OCI-LY1 (cell line): ENCODE measurements around the gene LRRC55.

Source experiments
- H2AFZ ChIP-seq: fragments of 200-600 bp; sonication (generic), shearing (Covaris generic); 2 replicates; pipeline ENCODE4 v1.6.0; 2014; ENCODE audit warnings: antibody characterized with exemption, mild to moderate bottlenecking, low read length
- H3F3A ChIP-seq: fragments of 200-600 bp; sonication (generic), shearing (Covaris generic); 2 replicates; pipeline ENCODE4 v1.6.0; 2014; ENCODE audit warnings: mild to moderate bottlenecking, antibody characterized with exemption, low read length, moderate library complexity; ENCODE audit not compliant: insufficient read depth
- H3K27ac ChIP-seq: fragments of 200-600 bp; sonication (generic); 2 replicates; pipeline ENCODE4 v1.5.1; 2014; ENCODE audit warnings: low read length, mixed run types, mild to moderate bottlenecking, low read depth; ENCODE audit not compliant: poor library complexity, severe bottlenecking
- H3K27me3 ChIP-seq: fragments of 200-600 bp; sonication (generic); 2 replicates; pipeline ENCODE4 v1.6.0; 2014; ENCODE audit warnings: antibody characterized with exemption, mild to moderate bottlenecking, low read length, moderate library complexity; ENCODE audit not compliant: insufficient read depth
- H3K36me3 ChIP-seq: fragments of 200-600 bp; sonication (generic); 2 replicates; pipeline ENCODE4 v1.6.1; 2014; ENCODE audit warnings: mild to moderate bottlenecking, antibody characterized with exemption, low read length, moderate library complexity, mixed read lengths; ENCODE audit not compliant: insufficient read depth
- H3K4me1 ChIP-seq: fragments of 200-600 bp; sonication (generic); 2 replicates; pipeline ENCODE4 v1.5.1; 2014; ENCODE audit warnings: mild to moderate bottlenecking, low read length, moderate library complexity; ENCODE audit not compliant: insufficient read depth, severe bottlenecking
- H3K4me2 ChIP-seq: fragments of 200-600 bp; sonication (generic), shearing (Covaris generic); 2 replicates; pipeline ENCODE4 v1.6.1; 2014; ENCODE audit warnings: low read length
- H3K4me3 ChIP-seq: fragments of 200-600 bp; sonication (generic); 2 replicates; pipeline ENCODE4 v1.5.1; 2014; ENCODE audit warnings: low read length, low read depth, mild to moderate bottlenecking, mixed read lengths; ENCODE audit not compliant: poor library complexity, severe bottlenecking
- H3K79me2 ChIP-seq: fragments of 200-600 bp; shearing (Covaris generic); 2 replicates; pipeline ENCODE4 v1.6.1; 2016; ENCODE audit warnings: mixed run types, low read length, mixed read lengths; ENCODE audit not compliant: insufficient read depth
- H3K9ac ChIP-seq: fragments of 200-600 bp; sonication (generic), shearing (Covaris generic); 2 replicates; pipeline ENCODE4 v1.6.1; 2014; ENCODE audit warnings: mild to moderate bottlenecking, low read length, mixed read lengths
- H3K9me2 ChIP-seq: fragments of 200-600 bp; sonication (generic), shearing (Covaris generic); 2 replicates; pipeline ENCODE4 v1.6.1; 2014; ENCODE audit warnings: low read depth, mild to moderate bottlenecking, low read length, mixed read lengths
- H3K9me3 ChIP-seq: fragments of 200-600 bp; shearing (Covaris generic); 2 replicates; pipeline ENCODE4 v1.6.1; 2014; ENCODE audit warnings: low read length, mixed read lengths
- H4K20me1 ChIP-seq: fragments of 200-600 bp; sonication (generic), shearing (Covaris generic); 2 replicates; pipeline ENCODE4 v1.6.0; 2016; ENCODE audit warnings: mild to moderate bottlenecking, low read length; ENCODE audit not compliant: insufficient read depth
- EZH2 ChIP-seq: fragments of 200-600 bp; sonication (generic), shearing (Covaris generic); IDR thresholded peaks from 2 replicates; pipeline ENCODE4 v1.8.0; 2017; ENCODE audit warnings: borderline replicate concordance, mixed run types, mild to moderate bottlenecking, antibody characterized with exemption, low read length, moderate library complexity, mixed read lengths
- TF ChIP-seq, protein P1 (sequence below): fragments of 200-600 bp; sonication (generic), shearing (Covaris generic); IDR thresholded peaks from 2 replicates; pipeline ENCODE4 v1.5.1; 2017; ENCODE audit warnings: mild to moderate bottlenecking, antibody characterized with exemption, low read length, moderate library complexity, mixed read lengths

Gene LRRC55

DNA sequence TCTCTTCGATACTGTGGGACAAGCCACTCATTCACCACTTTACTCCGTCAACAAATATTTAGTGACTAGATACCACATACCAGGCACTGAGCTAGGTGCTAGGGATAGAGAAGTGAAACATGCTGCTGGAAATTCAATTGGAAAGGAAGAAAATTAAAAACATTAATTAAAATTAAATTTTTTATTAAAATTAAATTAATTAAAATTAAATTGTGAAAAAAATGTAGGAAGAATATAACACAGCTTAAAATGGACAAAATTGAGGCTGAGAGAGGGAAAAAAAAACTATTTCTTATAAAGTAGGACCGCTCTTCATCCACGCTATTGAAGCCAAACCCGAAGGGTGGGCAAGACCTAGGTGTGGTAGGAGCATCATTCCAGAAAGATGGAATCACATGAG, 23.6 kb upstream of the LRRC55 start:
- Histone ChIP-seq H3K79me2 (no peaks in the 10 kb centered on the region), H3K9me2 (no peaks in the 10 kb centered on the region), H3K9me3 (no peaks in the 10 kb centered on the region), H3K27me3 (no peaks in the 10 kb centered on the region), H3F3A (no peaks in the 10 kb centered on the region), H3K9ac (no peak overlapping the region), H3K4me2 (no peak overlapping the region), H3K4me1 (no peaks in the 10 kb centered on the region), H4K20me1 (no peaks in the 10 kb centered on the region), H3K36me3 (no peaks in the 10 kb centered on the region), H3K4me3 (no peak overlapping the region), H2AFZ (no peak overlapping the region), H3K27ac (no peak overlapping the region)
- TF ChIP-seq, protein P1, sequence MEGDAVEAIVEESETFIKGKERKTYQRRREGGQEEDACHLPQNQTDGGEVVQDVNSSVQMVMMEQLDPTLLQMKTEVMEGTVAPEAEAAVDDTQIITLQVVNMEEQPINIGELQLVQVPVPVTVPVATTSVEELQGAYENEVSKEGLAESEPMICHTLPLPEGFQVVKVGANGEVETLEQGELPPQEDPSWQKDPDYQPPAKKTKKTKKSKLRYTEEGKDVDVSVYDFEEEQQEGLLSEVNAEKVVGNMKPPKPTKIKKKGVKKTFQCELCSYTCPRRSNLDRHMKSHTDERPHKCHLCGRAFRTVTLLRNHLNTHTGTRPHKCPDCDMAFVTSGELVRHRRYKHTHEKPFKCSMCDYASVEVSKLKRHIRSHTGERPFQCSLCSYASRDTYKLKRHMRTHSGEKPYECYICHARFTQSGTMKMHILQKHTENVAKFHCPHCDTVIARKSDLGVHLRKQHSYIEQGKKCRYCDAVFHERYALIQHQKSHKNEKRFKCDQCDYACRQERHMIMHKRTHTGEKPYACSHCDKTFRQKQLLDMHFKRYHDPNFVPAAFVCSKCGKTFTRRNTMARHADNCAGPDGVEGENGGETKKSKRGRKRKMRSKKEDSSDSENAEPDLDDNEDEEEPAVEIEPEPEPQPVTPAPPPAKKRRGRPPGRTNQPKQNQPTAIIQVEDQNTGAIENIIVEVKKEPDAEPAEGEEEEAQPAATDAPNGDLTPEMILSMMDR: no peak
- TF ChIP-seq EZH2: no peak

DNA sequence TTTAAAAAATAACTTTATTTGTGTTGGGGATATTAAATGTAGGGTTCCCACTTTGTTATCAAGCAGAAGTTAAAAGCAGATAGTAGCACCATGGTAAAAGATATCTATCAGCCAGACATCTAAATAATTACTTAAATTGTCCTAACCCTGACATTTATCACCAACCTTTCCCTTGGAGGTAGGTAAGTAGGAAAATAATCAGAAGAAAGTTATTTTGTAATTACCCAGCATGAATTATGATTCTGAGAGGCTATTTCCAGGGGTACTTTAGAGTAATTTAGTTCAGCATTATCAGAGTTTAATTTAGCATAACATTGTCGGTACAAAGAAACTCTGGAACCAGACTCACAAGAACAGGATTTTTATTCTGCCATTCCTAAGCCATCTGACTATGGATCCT, 23.2 kb upstream of the LRRC55 start:
- Histone ChIP-seq H3K9ac (no peak overlapping the region), H3K4me2 (no peak overlapping the region), H3K4me1 (no peaks in the 10 kb centered on the region), H4K20me1 (no peaks in the 10 kb centered on the region), H3K9me2 (no peaks in the 10 kb centered on the region), H3K27ac (no peak overlapping the region), H3K4me3 (no peak overlapping the region), H3F3A (no peaks in the 10 kb centered on the region), H2AFZ (no peak overlapping the region), H3K9me3 (no peaks in the 10 kb centered on the region), H3K27me3 (no peaks in the 10 kb centered on the region), H3K36me3 (no peaks in the 10 kb centered on the region), H3K79me2 (no peaks in the 10 kb centered on the region)
- no peak for TF ChIP-seq EZH2
- TF ChIP-seq, protein P1: no peak

DNA sequence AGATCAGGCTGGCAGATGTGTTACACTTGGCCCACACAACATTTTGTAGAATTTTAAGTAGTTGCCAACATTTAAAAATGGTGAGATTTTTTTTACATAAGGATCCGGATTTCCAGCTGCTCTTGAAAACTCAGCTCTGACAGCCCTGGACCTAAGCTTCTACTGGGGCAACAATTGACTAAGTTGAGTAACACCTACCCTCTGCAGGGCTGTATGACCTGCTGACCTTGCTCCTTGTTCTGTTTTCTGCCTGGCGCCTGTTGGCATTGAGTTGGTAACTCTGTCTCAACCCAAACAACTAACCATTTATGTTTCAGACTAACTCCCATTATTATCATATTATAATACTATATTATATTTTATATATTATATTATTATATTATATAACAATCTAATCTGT, 21.1 kb upstream of the LRRC55 start:
- Histone ChIP-seq H3K9ac (no peak overlapping the region), H3K36me3 (no peaks in the 10 kb centered on the region), H3K4me2 (no peak overlapping the region), H3K9me3 (no peaks in the 10 kb centered on the region), H2AFZ (no peak overlapping the region), H4K20me1 (no peaks in the 10 kb centered on the region), H3F3A (no peaks in the 10 kb centered on the region), H3K27ac (no peak overlapping the region), H3K4me1 (no peaks in the 10 kb centered on the region), H3K27me3 (no peaks in the 10 kb centered on the region), H3K79me2 (no peaks in the 10 kb centered on the region), H3K9me2 (no peaks in the 10 kb centered on the region), H3K4me3 (no peak overlapping the region)
- TF ChIP-seq EZH2: no peak
- TF ChIP-seq, protein P1: no peak
